CD4-positive, alpha-beta T cell treated with Interleukin-21 for 1 hour (primary cell): Measurements from ENCODE around the gene SERPINB1.

Experiments
- DNase-seq: peaks from one replicate; pipeline ENCODE4 v3.0.0-alpha.2; 2020

The SERPINB1 gene

GRCh38 chr6:2841264-2842138 is at the start of gene SERPINB1:
Gene SERPINB1 (minus strand): TSS chr6:2841863. CDS start chr6:2840586, 1,277 bp downstream.
- DNase-seq: peak; percentile 93

- DNase-seq: no peak
Observed at GRCh38 chr6:2890976-2891767, 49.5 kb upstream of the SERPINB1 start.

GRCh38 chr6:2885967-2886735 is 44.5 kb upstream of the SERPINB1 start:
- no peak for DNase-seq

- DNase-seq: no peak
Observed at GRCh38 chr6:2884804-2885203, 43.1 kb upstream of the SERPINB1 start.

GRCh38 chr6:2883673-2884072 is 42.0 kb upstream of the SERPINB1 start:
- DNase-seq: no peak

GRCh38 chr6:2881423-2881822 is 39.8 kb upstream of the SERPINB1 start:
- no peak for DNase-seq

- DNase-seq: peak; percentile 71
Observed at GRCh38 chr6:2880156-2880555, 38.5 kb upstream of the SERPINB1 start.

- peak; percentile 50 for DNase-seq
Observed at GRCh38 chr6:2877960-2878359, 36.3 kb upstream of the SERPINB1 start.

GRCh38 chr6:2877057-2877882 is 35.6 kb upstream of the SERPINB1 start:
- no peak for DNase-seq

GRCh38 chr6:2876210-2877056 is 34.8 kb upstream of the SERPINB1 start:
- DNase-seq: no peak

- DNase-seq: peak; percentile 60
Observed at GRCh38 chr6:2875359-2876191, 33.9 kb upstream of the SERPINB1 start.

GRCh38 chr6:2873643-2874042 is 32.0 kb upstream of the SERPINB1 start:
- no peak for DNase-seq

- DNase-seq: no peak
Observed at GRCh38 chr6:2872423-2873358, 31.0 kb upstream of the SERPINB1 start.

- no peak for DNase-seq
Observed at GRCh38 chr6:2871953-2872352, 30.3 kb upstream of the SERPINB1 start.

GRCh38 chr6:2871102-2871501 is 29.4 kb upstream of the SERPINB1 start:
- DNase-seq: no peak

GRCh38 chr6:2870046-2870636 is 28.5 kb upstream of the SERPINB1 start:
- no peak for DNase-seq

GRCh38 chr6:2868637-2869036 is 27.0 kb upstream of the SERPINB1 start:
- no peak for DNase-seq

GRCh38 chr6:2866171-2866846 is 24.6 kb upstream of the SERPINB1 start:
- DNase-seq: no peak
